22Rv1 (cell line): ENCODE data around the gene CPAMD8.

Experiments
- H3K27ac ChIP-seq: fragments of 450-650 bp; 2 replicates; pipeline ENCODE4 v1.5.1; 2017
- CTCF ChIP-seq: fragments of 450-650 bp; IDR thresholded peaks from 2 replicates; pipeline ENCODE4 v1.5.1; 2017; ENCODE audit warnings: mild to moderate bottlenecking
- ZFX ChIP-seq: fragments of 450-650 bp; IDR thresholded peaks from 2 replicates; pipeline ENCODE4 v1.6.1; 2017; ENCODE audit warnings: antibody characterized with exemption, borderline replicate concordance

The CPAMD8 gene

GRCh38 chr19:16912780-16913179 lies 113.8 kb downstream of the CPAMD8 start:
- TF ChIP-seq ZFX (no peak), CTCF (no peak)
- no peak overlapping the region for H3K27ac ChIP-seq

GRCh38 chr19:16911046-16911445 lies 115.6 kb downstream of the CPAMD8 start:
- no peak overlapping the region for H3K27ac ChIP-seq
- TF ChIP-seq CTCF (no peak), ZFX (no peak)

GRCh38 chr19:16908759-16909158 lies 117.9 kb downstream of the CPAMD8 start:
- no peak overlapping the region for H3K27ac ChIP-seq
- no peak for TF ChIP-seq CTCF

GRCh38 chr19:16904599-16904998 lies 122.0 kb downstream of the CPAMD8 start:
- no peak overlapping the region for H3K27ac ChIP-seq
- no peak for TF ChIP-seq ZFX
- TF ChIP-seq CTCF, result no peak

GRCh38 chr19:16903347-16903746 lies 123.3 kb downstream of the CPAMD8 start:
- no peak for TF ChIP-seq ZFX
- no peak for TF ChIP-seq CTCF
- no peak overlapping the region for H3K27ac ChIP-seq

- H3K27ac ChIP-seq, result no peak overlapping the region
- TF ChIP-seq ZFX (no peak), CTCF (no peak)
Observed at GRCh38 chr19:16902545-16902944, 124.1 kb downstream of the CPAMD8 start.

- H3K27ac ChIP-seq, result no peak overlapping the region
- TF ChIP-seq ZFX, result no peak
- TF ChIP-seq CTCF, result no peak
Observed at GRCh38 chr19:16901491-16902175, 125.0 kb downstream of the CPAMD8 start.
